Astrocyte of the spinal cord (primary cell): Measurements from ENCODE around the gene PDE9A.

Experiments
- DNase-seq: peaks from one replicate; pipeline ENCODE4 v3.0.0; 2011; ENCODE audit warnings: low read depth, low spot score
- H3K4me3 ChIP-seq: 2 replicates; pipeline ENCODE4 v1.5.1; 2011; ENCODE audit warnings: low read depth, mild to moderate bottlenecking, low read length, moderate library complexity
- in situ Hi-C: cut with HindIII; loops from 2 replicates; pipeline ENCODE4 v1.10.0; 2017; ENCODE audit warnings: low sequenced_read_pairs
- TF ChIP-seq, protein P1 (sequence below): IDR thresholded peaks from 2 replicates; pipeline ENCODE4 v1.5.1; 2012; ENCODE audit warnings: low read depth, mild to moderate bottlenecking, low read length, inconsistent platforms

PDE9A gene

DNA sequence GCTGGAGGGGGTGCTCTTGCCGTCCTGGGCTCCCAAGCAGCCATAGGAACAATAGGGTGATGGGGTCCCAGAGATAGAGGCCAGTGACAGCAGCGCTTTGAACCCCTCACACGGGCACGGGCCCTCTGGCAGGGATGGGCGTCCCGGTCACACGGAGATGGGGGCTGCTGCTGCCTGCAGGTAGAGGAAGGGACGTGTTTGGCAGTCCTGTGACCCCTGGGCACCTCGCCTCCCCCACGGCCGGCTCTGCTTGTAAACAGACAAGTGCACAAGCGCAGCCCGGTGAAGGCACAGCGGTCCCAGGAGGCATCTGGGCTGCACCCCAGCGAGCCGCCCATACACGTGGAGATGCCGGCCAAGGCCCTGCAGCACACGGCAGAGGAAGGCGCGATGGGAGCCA is 36.5 kb upstream of the PDE9A start:
- no peak overlapping the region for H3K4me3 ChIP-seq

DNA sequence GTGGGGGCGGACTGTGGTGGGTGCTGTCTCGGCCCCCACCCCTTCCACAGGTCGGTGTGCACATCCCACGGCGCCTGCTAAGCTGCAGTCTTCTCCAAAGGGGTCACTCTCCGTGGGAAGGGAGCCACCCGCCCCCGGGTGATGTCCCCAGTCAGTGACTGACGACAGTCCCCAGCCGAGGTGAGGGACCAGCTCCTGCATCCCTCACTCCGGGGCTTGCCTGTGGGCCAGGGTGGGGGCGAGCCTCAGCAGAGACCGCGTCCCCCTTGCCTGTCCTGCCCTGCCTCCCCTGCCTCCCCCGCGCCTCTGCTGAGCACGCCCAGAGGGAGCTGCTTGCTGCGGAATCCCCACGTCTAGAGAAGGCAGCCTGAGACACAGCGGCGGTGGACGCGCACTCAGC is 35.9 kb upstream of the PDE9A start:
- TF ChIP-seq, protein P1, sequence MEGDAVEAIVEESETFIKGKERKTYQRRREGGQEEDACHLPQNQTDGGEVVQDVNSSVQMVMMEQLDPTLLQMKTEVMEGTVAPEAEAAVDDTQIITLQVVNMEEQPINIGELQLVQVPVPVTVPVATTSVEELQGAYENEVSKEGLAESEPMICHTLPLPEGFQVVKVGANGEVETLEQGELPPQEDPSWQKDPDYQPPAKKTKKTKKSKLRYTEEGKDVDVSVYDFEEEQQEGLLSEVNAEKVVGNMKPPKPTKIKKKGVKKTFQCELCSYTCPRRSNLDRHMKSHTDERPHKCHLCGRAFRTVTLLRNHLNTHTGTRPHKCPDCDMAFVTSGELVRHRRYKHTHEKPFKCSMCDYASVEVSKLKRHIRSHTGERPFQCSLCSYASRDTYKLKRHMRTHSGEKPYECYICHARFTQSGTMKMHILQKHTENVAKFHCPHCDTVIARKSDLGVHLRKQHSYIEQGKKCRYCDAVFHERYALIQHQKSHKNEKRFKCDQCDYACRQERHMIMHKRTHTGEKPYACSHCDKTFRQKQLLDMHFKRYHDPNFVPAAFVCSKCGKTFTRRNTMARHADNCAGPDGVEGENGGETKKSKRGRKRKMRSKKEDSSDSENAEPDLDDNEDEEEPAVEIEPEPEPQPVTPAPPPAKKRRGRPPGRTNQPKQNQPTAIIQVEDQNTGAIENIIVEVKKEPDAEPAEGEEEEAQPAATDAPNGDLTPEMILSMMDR: no peak
- no peak for DNase-seq
- in situ Hi-C loops: no loop called here
- no peak overlapping the region for H3K4me3 ChIP-seq

More for the DNA sequence above, 36.5 kb upstream of the PDE9A start:
- DNase-seq: no peak
- in situ Hi-C loops: no loop called here
- TF ChIP-seq, protein P1: no peak

- H3K4me3 ChIP-seq: no peak overlapping the region
- in situ Hi-C loops: no loop called here
- DNase-seq: no peak
- TF ChIP-seq, protein P1: no peak
These were observed 34.7 kb upstream of the PDE9A start for GRCh38 chr21:42618707-42619102.

GRCh38 chr21:42619166-42619565 is 34.3 kb upstream of the PDE9A start:
- in situ Hi-C loops: no loop called here
- DNase-seq: no peak
- H3K4me3 ChIP-seq: no peak overlapping the region
- TF ChIP-seq, protein P1: no peak

DNA sequence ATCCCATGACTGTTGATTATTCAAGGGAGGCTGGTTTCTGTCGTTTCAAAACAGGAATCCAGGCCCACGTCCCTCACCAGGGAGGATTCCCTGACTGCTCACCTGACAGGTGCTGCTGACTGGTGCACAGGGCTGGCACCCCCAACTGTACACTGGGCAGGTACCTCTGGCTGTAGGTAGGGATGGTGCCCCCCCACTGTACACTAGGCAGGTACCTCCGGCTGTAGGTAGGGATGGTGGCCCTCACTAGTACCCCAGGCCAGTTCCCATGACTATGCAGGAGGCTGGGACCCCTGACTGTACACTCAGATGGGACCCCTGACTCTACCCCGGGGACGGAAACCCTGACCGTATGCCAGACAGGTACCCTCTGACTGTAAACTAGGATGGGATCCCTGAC is 33.6 kb upstream of the PDE9A start:
- TF ChIP-seq, protein P1: no peak
- in situ Hi-C loops: no loop called here
- H3K4me3 ChIP-seq: no peak overlapping the region
- no peak for DNase-seq

DNA sequence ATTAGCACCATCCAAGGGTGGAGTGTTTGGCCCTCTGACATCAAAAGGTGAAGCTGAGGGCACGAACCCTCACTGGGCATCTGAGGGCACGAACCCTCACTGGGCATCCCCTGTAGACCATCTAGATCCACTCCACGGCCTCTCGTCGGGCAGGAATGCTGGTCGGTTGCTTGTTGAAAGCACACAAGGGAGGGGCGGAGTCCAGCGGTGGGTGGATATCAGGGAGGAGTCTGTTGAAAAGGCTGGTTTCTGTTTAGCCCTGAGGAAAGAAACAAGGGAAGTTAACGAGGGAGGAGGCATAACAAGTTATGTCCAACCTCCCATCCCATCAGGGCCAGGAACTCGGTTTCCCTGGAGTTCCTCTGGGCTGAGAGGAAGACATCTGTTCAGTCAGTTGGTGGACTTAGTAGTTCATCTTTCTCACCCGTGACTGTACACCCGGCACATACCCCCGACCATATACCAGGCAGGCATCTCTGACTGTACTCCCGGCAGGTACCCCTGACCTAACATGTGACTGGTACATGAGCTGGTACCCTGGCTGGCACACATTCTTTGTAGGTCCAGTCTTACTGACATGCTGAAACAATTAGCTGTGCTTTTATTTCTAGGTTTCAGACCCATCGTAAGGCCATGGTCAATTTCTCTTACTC is 32.1 kb upstream of the PDE9A start:
- DNase-seq: no peak
- in situ Hi-C loops: no loop called here
- no peak overlapping the region for H3K4me3 ChIP-seq

More for the DNA sequence above, 32.1 kb upstream of the PDE9A start:
- TF ChIP-seq, protein P1: no peak
